Measurements from ENCODE around the gene KRT13.

KRT13 gene

GRCh38 chr17:41492351-41492750 lies 13.1 kb downstream of the KRT13 start:
- DNase-seq, result no peak

- no peak for DNase-seq
Observed at GRCh38 chr17:41491476-41491875, 13.9 kb downstream of the KRT13 start.

- DNase-seq, result no peak
Observed at GRCh38 chr17:41490000-41490990, 15.1 kb downstream of the KRT13 start.

- no peak for DNase-seq
Observed at GRCh38 chr17:41489531-41489930, 15.9 kb downstream of the KRT13 start, which contains the start of gene KRT36. KRT36 (minus strand) TSS chr17:41489910; CDS start chr17:41489864, 46 bp downstream.

GRCh38 chr17:41486809-41487530 lies 18.4 kb downstream of the KRT13 start:
- DNase-seq, result peak; percentile 69

GRCh38 chr17:41486316-41486715 lies 19.1 kb downstream of the KRT13 start:
- DNase-seq, result no peak

GRCh38 chr17:41484920-41485904 lies 20.2 kb downstream of the KRT13 start:
- DNase-seq, result no peak

GRCh38 chr17:41483991-41484826 lies 21.2 kb downstream of the KRT13 start:
- no peak for DNase-seq

- no peak for DNase-seq
Observed at GRCh38 chr17:41483531-41483930, 21.9 kb downstream of the KRT13 start.

- DNase-seq, result no peak
Observed at GRCh38 chr17:41481036-41481435, 24.4 kb downstream of the KRT13 start, which contains the start of gene KRT35. KRT35 (minus strand) TSS chr17:41481151; CDS start chr17:41481097, 54 bp downstream.

GRCh38 chr17:41480581-41480980 lies 24.8 kb downstream of the KRT13 start:
- no peak for DNase-seq

GRCh38 chr17:41480136-41480535 lies 25.3 kb downstream of the KRT13 start:
- no peak for DNase-seq

- DNase-seq, result no peak
Observed at GRCh38 chr17:41478237-41478636, 27.2 kb downstream of the KRT13 start.

- DNase-seq, result no peak
Observed at GRCh38 chr17:41476866-41477815, 28.3 kb downstream of the KRT13 start.

GRCh38 chr17:41475421-41475820 lies 30.0 kb downstream of the KRT13 start:
- DNase-seq, result no peak

GRCh38 chr17:41474863-41475262 lies 30.5 kb downstream of the KRT13 start:
- DNase-seq, result no peak

- DNase-seq, result no peak
Observed at GRCh38 chr17:41468346-41468745, 37.1 kb downstream of the KRT13 start.

- DNase-seq, result no peak
Observed at GRCh38 chr17:41467561-41467960, 37.9 kb downstream of the KRT13 start.

GRCh38 chr17:41466988-41467387 lies 38.4 kb downstream of the KRT13 start, which contains the start of gene KRT32:
KRT32 (minus strand) TSS chr17:41467386; CDS start chr17:41467325, 61 bp downstream.
- no peak for DNase-seq

GRCh38 chr17:41464682-41465081 lies 40.7 kb downstream of the KRT13 start:
- DNase-seq, result no peak

Data from activated CD8-positive, alpha-beta memory T cell treated with anti-CD3 and anti-CD28 coated beads for 24 hours (primary cell).